HepG2 (cell line): ENCODE data around the gene GIN1. TPM values are rescaled to one million over a fixed set of nuclear protein-coding genes. Genes with fewer than 3 reads are reported as not detected.

Source experiments
- GMEB2 ChIP-seq: IDR thresholded peaks from 2 replicates; pipeline ENCODE4 v1.6.1; 2016; ENCODE audit warnings: missing biosample characterization, missing genetic modification reagents, low read depth
- HIC2 ChIP-seq: sonication (generic); formaldehyde crosslinking; IDR thresholded peaks from 2 replicates; pipeline ENCODE4 v1.9.0; 2022; ENCODE audit warnings: low read depth, missing genetic modification reagents
- HMG20B ChIP-seq: conservative IDR thresholded peaks from 2 replicates; pipeline ENCODE4 v1.6.1; 2016; ENCODE audit warnings: missing genetic modification reagents, missing compliant biosample characterization
- SMAD3 ChIP-seq: sonication (generic); formaldehyde crosslinking; IDR thresholded peaks from 2 replicates; pipeline ENCODE4 v1.4.0; 2020; ENCODE audit warnings: missing genetic modification reagents
- ZBTB1 ChIP-seq: sonication (generic); formaldehyde crosslinking; IDR thresholded peaks from 2 replicates; pipeline ENCODE4 v1.4.0; 2020; ENCODE audit warnings: missing genetic modification reagents, borderline replicate concordance
- ZFY ChIP-seq: sonication (generic); formaldehyde crosslinking; IDR thresholded peaks from 2 replicates; pipeline ENCODE4 v1.4.0; 2020; ENCODE audit warnings: missing genetic modification reagents
- ZNF614 ChIP-seq: IDR thresholded peaks from 2 replicates; pipeline ENCODE4 v1.6.1; 2018; ENCODE audit warnings: missing biosample characterization, missing genetic modification reagents, inconsistent platforms, borderline replicate concordance
- ZNF704 ChIP-seq: sonication (generic); formaldehyde crosslinking; IDR thresholded peaks from 2 replicates; pipeline ENCODE4 v1.8.1; 2023; ENCODE audit warnings: mild to moderate bottlenecking, inconsistent platforms, moderate library complexity, missing genetic modification reagents, borderline replicate concordance
- ZNF777 ChIP-seq: sonication (generic); formaldehyde crosslinking; IDR thresholded peaks from 2 replicates; pipeline ENCODE4 v1.4.0; 2020; ENCODE audit warnings: missing genetic modification reagents
- ZZZ3 ChIP-seq: sonication (generic); formaldehyde crosslinking; IDR thresholded peaks from 2 replicates; pipeline ENCODE4 v1.4.0; 2020; ENCODE audit warnings: missing genetic modification reagents, mild to moderate bottlenecking, borderline replicate concordance
- polyA plus RNA-seq, 8 experiments: library from polyadenylated mRNA; depleted of rRNA in 3 of 8; stranded (reverse) in 7 of 8; unstranded in 1 of 8; fragments of >200 nt; fragmentation: Illumina TruSeq in 4 of 8; extraction: Trizol in 4 of 8; gene quantifications; 2 replicates each; pipeline versions ENCODE4 v1.2.1 to v1.2.3, GENCODE V29; 2011 to 2016; ENCODE audit warnings: low read depth in 4 of 8, missing spikeins in 1 of 8, mixed read lengths in 1 of 8; ENCODE audit not compliant: insufficient read depth in 1 of 8
- total RNA-seq, 5 experiments: library from RNA; depleted of rRNA; stranded (reverse); fragments of >200 nt; fragmentation: Illumina TruSeq; extraction: Trizol; gene quantifications; 2 replicates each; pipeline ENCODE4 v1.2.3, GENCODE V29; 2016; ENCODE audit warnings: low read depth in 1 of 5

The GIN1 gene
- total and polyA plus RNA-seq, 2 of the 13 experiments (the other 11 are each of a cell fraction or from before 2014, with no cell fraction given) = 1.7 to 7.7 TPM

GRCh38 chr5:103119765-103120606 is at the start of gene GIN1, which contains the start of gene PPIP5K2 (continued):
- TF ChIP-seq GMEB2 (CRISPR knock-in tag) (no peak; the same call in 1 of the 2 replicates), SMAD3 (CRISPR knock-in tag) (peak; percentile 93), ZFY (CRISPR knock-in tag) (peak; percentile 90), ZNF704 (CRISPR knock-in tag) (no peak), HMG20B (CRISPR knock-in tag) (no peak), ZNF777 (0 out of 2 replicates have a peak, but pooled peaks have one; percentile 39), ZZZ3 (CRISPR knock-in tag) (peak; percentile 31; the same call in 1 of the 2 replicates), ZBTB1 (CRISPR knock-in tag) (no peak), ZNF614 (CRISPR knock-in tag) (peak; percentile 86), HIC2 (0 out of 2 replicates have a peak, but pooled peaks have one; percentile 13)
